HS-5 (cell line): ENCODE data around the gene OR2J3.
A peak's percentile ranks its signal among the peaks of the same experiment; 100 is the strongest.
"Not testable (repeated sequence)": the region's sequence is repeated elsewhere in the genome, so short reads cannot be mapped to it uniquely, and the experiment has no call there.

ENCODE experiments used
- DNase-seq: peaks from one replicate; pipeline ENCODE4 v3.0.0-alpha.2; 2012; ENCODE audit warnings: low read depth

OR2J3 gene

GRCh38 chr6:29107758-29108157, at the start of gene OR2J3:
TSS of gene OR2J3 (plus strand) at chr6:29108058. CDS start at chr6:29111891, 3,833 bp downstream.
- DNase-seq: no peak

GRCh38 chr6:29071831-29072723, 35.8 kb upstream of the OR2J3 start:
- peak; percentile 3 for DNase-seq

GRCh38 chr6:29079203-29079602, 28.7 kb upstream of the OR2J3 start:
- no peak for DNase-seq

GRCh38 chr6:29081312-29081711, 26.5 kb upstream of the OR2J3 start:
- DNase-seq: no peak

- DNase-seq: no peak
Measured at GRCh38 chr6:29082457-29082856, 25.4 kb upstream of the OR2J3 start.

GRCh38 chr6:29087213-29087612, 20.6 kb upstream of the OR2J3 start, which contains the start of gene OR2B3:
TSS of gene OR2B3 (minus strand) at chr6:29087313. CDS start at chr6:29087248, 65 bp downstream.
- DNase-seq: no peak

- no peak for DNase-seq
Measured at GRCh38 chr6:29092957-29093356, 14.9 kb upstream of the OR2J3 start.

- no peak for DNase-seq
Measured at GRCh38 chr6:29097803-29098202, 10.1 kb upstream of the OR2J3 start.

GRCh38 chr6:29099190-29099589, 8.7 kb upstream of the OR2J3 start, which contains the start of gene OR2J1:
TSS of gene OR2J1 (plus strand) at chr6:29099490. CDS start at chr6:29100943, 1,453 bp downstream.
- DNase-seq: no peak

GRCh38 chr6:29112135-29112534, 4.3 kb downstream of the OR2J3 start:
- no peak for DNase-seq

GRCh38 chr6:29114964-29115363, 7.1 kb downstream of the OR2J3 start:
- DNase-seq: not testable (repeated sequence)

GRCh38 chr6:29129326-29130012, 21.6 kb downstream of the OR2J3 start:
- DNase-seq: no peak

- no peak for DNase-seq
Measured at GRCh38 chr6:29130644-29131043, 22.8 kb downstream of the OR2J3 start.

GRCh38 chr6:29131691-29132090, 23.8 kb downstream of the OR2J3 start:
- DNase-seq: no peak

- DNase-seq: no peak
Measured at GRCh38 chr6:29137724-29138123, 29.9 kb downstream of the OR2J3 start.

- no peak for DNase-seq
Measured at GRCh38 chr6:29141606-29142005, 33.7 kb downstream of the OR2J3 start.

GRCh38 chr6:29142309-29142708, 34.5 kb downstream of the OR2J3 start:
- peak; percentile 20 for DNase-seq

- DNase-seq: no peak
Measured at GRCh38 chr6:29146179-29146578, 38.3 kb downstream of the OR2J3 start.

- DNase-seq: peak; percentile 15
Measured at GRCh38 chr6:29147074-29147473, 39.2 kb downstream of the OR2J3 start.

- DNase-seq: not testable (repeated sequence)
Measured at GRCh38 chr6:29149444-29149843, 41.6 kb downstream of the OR2J3 start.

GRCh38 chr6:29153083-29153482, 45.2 kb downstream of the OR2J3 start:
- DNase-seq: no peak

GRCh38 chr6:29155182-29155581, 47.3 kb downstream of the OR2J3 start:
- DNase-seq: not testable (repeated sequence)

- DNase-seq: not testable (repeated sequence)
Measured at GRCh38 chr6:29159922-29160321, 52.1 kb downstream of the OR2J3 start.
